Loucy (cell line): ENCODE data around the gene TAF3.

Source experiments
- CTCF ChIP-seq: fragments of 200-600 bp; sonication (generic); conservative IDR thresholded peaks from 2 replicates; pipeline ENCODE4 v1.5.1; 2014; ENCODE audit warnings: mild to moderate bottlenecking, antibody characterized with exemption, low read length
- EZH2phosphoT487 ChIP-seq: fragments of 200-600 bp; IDR thresholded peaks from 2 replicates; pipeline ENCODE4 v1.6.1; 2018; ENCODE audit warnings: antibody characterized with exemption, mild to moderate bottlenecking, moderate library complexity, borderline replicate concordance

- TF ChIP-seq CTCF = no peak
- TF ChIP-seq EZH2phosphoT487 = no peak
Observed at GRCh38 chr10:8039321-8039881, 221.1 kb downstream of the TAF3 start.
